K562 (cell line): ENCODE measurements around the gene MAPK1IP1L.

Experiments used
- CTCF ChIP-seq, 3 experiments: IDR thresholded peaks in 2 of 3; conservative IDR thresholded peaks in 1 of 3; 2 replicates each; pipeline ENCODE4 v1.5.1; 2011 to 2012; ENCODE audit warnings: low read length in 3 of 3, mild to moderate bottlenecking in 3 of 3, control low read depth in 2 of 3, improper control_type of control experiment in 1 of 3, inconsistent platforms in 1 of 3, low read depth in 1 of 3, mixed read lengths in 1 of 3, moderate library complexity in 1 of 3; ENCODE audit not compliant: insufficient read depth in 2 of 3
- ILF3 ChIP-seq: fragments of 450-650 bp; IDR thresholded peaks from 2 replicates; pipeline ENCODE4 v1.6.1; 2018; ENCODE audit warnings: antibody characterized with exemption, mild to moderate bottlenecking, moderate library complexity, borderline replicate concordance
- JUNB ChIP-seq: fragments of 450-650 bp; formaldehyde crosslinking; conservative IDR thresholded peaks from 2 replicates; pipeline ENCODE4 v1.4.0; 2020; ENCODE audit warnings: mild to moderate bottlenecking
- MAX ChIP-seq: sonication (generic); formaldehyde crosslinking; IDR thresholded peaks from 2 replicates; pipeline ENCODE4 v1.9.0; 2022; ENCODE audit warnings: mild to moderate bottlenecking, missing genetic modification reagents
- PHB2 ChIP-seq: fragments of 450-650 bp; IDR thresholded peaks from 2 replicates; pipeline ENCODE4 v1.6.1; 2017; ENCODE audit warnings: low read depth
- RERE ChIP-seq: sonication (generic); formaldehyde crosslinking; IDR thresholded peaks from 2 replicates; pipeline ENCODE4 v1.8.0; 2023; ENCODE audit warnings: missing genetic modification reagents, mild to moderate bottlenecking, borderline replicate concordance
- ZNF699 ChIP-seq: fragments of 250-450 bp; sonication (Bioruptor Pico); IDR thresholded peaks from 2 replicates; pipeline ENCODE4 v1.8.0; 2021; ENCODE audit warnings: mild to moderate bottlenecking, moderate library complexity; ENCODE audit not compliant: insufficient replicate concordance

GRCh38 chr14:55066223-55066622, 14.8 kb downstream of the MAPK1IP1L start:
- TF ChIP-seq JUNB (CRISPR knock-in tag) (no peak), ILF3 (no peak), ZNF699 (CRISPR knock-in tag) (no peak), CTCF (IDR thresholded peaks at IDR 0.05 in 2 of 3, conservative IDR thresholded peaks at IDR 0.05 in 1 of 3; ENCODE audit: insufficient read depth in 2 of 3, low read depth in 1 of 3, low read length in 3 of 3) (no peak), MAX (CRISPR knock-in tag) (no peak), PHB2 (no peak), RERE (CRISPR knock-in tag) (no peak)
